ENCODE data around the gene LINC01488.

LINC01488 gene

DNA sequence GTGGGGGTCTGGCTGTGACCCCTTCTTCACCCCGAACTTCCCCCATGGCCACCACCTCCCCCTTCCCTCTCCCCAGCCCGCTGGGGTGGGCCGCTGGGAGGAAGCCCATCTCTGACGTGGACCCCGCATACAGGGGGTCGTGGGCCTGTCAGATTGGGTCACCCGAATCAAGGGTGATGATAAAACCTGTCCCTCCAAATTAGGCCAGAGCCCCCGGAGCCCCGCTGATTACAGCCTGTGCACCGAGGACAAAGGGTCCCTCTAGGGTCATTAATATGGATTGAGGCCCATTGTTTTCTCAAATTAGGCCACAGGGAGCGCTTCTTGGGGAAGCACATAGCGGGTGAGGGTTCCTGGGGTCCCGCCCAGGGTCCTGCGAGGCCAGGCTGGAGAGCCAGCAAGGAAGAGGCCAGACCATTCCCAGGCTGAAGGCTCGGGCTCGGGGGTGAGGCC, 4.9 kb upstream of the LINC01488 start:
- no peak overlapping the region for H3K27ac Mint-ChIP-seq

DNA sequence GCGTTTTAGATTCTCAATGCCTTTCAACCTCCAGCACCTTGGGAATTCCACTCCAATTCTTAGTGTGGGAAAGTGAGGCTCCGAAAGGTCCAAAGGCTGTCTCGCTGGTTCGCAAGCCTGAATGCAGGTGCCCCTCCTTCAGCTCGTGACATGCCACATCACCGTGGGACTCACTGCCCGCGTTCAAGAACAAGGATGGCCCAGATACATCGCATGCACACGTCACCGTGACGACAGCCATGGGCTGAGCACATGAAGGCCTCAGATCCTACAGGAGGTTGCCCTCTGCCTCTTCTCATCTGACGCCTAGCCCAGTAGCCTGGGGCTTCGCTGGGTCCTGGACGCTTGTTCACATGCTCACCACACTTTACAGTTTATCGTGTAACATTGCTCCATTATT, 4.4 kb upstream of the LINC01488 start:
- Mint-ChIP-seq H3K36me3 (no peaks in the 10 kb centered on the region), H3K4me1 (no peaks in the 10 kb centered on the region), H3K27me3 (peaks cover 26% of the 10 kb centered on the region), H3K4me3 (no peak overlapping the region), H3K27ac (no peak overlapping the region), H3K9me3 (peaks cover 5% of the 10 kb centered on the region)
- ATAC-seq, result no peak

More for the DNA sequence above, 4.9 kb upstream of the LINC01488 start:
- ATAC-seq, result no peak
- Mint-ChIP-seq H3K27me3 (peaks cover 29% of the 10 kb centered on the region), H3K36me3 (no peaks in the 10 kb centered on the region), H3K4me3 (no peak overlapping the region), H3K9me3 (peaks cover 5% of the 10 kb centered on the region), H3K4me1 (no peaks in the 10 kb centered on the region)

GRCh38 chr11:69479591-69480271, 1.7 kb upstream of the LINC01488 start:
- Mint-ChIP-seq H3K27me3 (peaks cover 10% of the 10 kb centered on the region), H3K36me3 (no peaks in the 10 kb centered on the region), H3K4me1 (no peaks in the 10 kb centered on the region), H3K4me3 (no peak overlapping the region), H3K9me3 (no peaks in the 10 kb centered on the region), H3K27ac (no peak overlapping the region)
- ATAC-seq, result no peak

GRCh38 chr11:69480547-69481392, 693 bp upstream of the LINC01488 start:
- Mint-ChIP-seq H3K9me3 (no peaks in the 10 kb centered on the region), H3K36me3 (no peaks in the 10 kb centered on the region), H3K27me3 (peaks cover 10% of the 10 kb centered on the region), H3K4me1 (no peaks in the 10 kb centered on the region), H3K27ac (no peak overlapping the region), H3K4me3 (no peak overlapping the region)
- no peak for ATAC-seq

DNA sequence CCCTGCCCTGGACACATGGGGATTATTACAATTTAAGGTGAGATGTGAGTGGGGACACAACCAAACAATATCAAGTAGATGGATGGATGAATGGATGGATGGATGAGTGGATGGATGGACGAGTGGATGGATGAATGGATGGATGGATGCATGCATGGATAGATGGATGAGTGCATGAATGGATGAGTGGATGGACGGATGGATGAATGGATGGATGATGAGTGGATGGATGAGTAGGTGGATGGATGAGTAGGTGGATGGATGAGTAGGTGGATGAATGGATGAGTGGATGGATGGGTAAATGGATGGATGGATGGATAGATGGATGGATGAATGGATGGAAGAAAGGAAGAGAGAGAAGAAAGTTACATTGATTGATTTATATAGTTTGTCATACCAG, 859 bp downstream of the LINC01488 start:
- no peak for ATAC-seq
- no peaks in the 10 kb centered on the region for H3K4me1 Mint-ChIP-seq
- no peaks in the 10 kb centered on the region for H3K36me3 Mint-ChIP-seq
- H3K4me3 Mint-ChIP-seq, result no peak overlapping the region
- no peak overlapping the region for H3K27ac Mint-ChIP-seq
- peaks cover 7% of the 10 kb centered on the region for H3K27me3 Mint-ChIP-seq
- no peaks in the 10 kb centered on the region for H3K9me3 Mint-ChIP-seq

DNA sequence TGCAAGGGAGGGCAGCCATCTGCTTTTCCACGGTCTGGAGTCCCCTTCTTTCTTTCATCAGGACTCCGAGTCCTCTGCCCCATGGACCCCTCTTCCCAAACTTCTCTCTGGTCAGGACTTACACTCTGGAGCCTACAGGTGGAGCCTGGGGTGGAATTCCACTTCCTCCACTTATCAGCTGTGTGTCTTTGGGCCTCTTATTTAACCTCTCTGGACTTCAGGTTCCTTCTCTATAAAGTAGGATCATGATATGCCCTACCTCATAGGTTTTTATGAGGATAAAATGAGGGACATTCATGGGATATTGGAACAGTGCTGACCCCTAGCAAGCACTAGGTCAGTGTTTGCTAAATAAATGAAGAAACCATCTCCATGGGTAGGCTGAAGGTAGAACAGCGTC, 1.7 kb downstream of the LINC01488 start:
- Mint-ChIP-seq H3K9me3 (no peaks in the 10 kb centered on the region), H3K27ac (no peak overlapping the region), H3K36me3 (no peaks in the 10 kb centered on the region), H3K4me3 (no peak overlapping the region), H3K27me3 (no peaks in the 10 kb centered on the region), H3K4me1 (no peaks in the 10 kb centered on the region)
- ATAC-seq, result no peak

GRCh38 chr11:69483691-69484426, 2.4 kb downstream of the LINC01488 start:
- Mint-ChIP-seq H3K36me3 (no peaks in the 10 kb centered on the region), H3K27ac (no peak overlapping the region), H3K4me1 (no peaks in the 10 kb centered on the region), H3K27me3 (no peaks in the 10 kb centered on the region), H3K4me3 (no peak overlapping the region), H3K9me3 (no peaks in the 10 kb centered on the region)
- ATAC-seq, result no peak

- Mint-ChIP-seq H3K4me1 (no peaks in the 10 kb centered on the region), H3K27me3 (no peaks in the 10 kb centered on the region), H3K9me3 (no peaks in the 10 kb centered on the region), H3K4me3 (no peak overlapping the region), H3K36me3 (no peaks in the 10 kb centered on the region), H3K27ac (no peak overlapping the region)
- ATAC-seq, result no peak
These were observed 3.2 kb downstream of the LINC01488 start for GRCh38 chr11:69484427-69485259.

DNA sequence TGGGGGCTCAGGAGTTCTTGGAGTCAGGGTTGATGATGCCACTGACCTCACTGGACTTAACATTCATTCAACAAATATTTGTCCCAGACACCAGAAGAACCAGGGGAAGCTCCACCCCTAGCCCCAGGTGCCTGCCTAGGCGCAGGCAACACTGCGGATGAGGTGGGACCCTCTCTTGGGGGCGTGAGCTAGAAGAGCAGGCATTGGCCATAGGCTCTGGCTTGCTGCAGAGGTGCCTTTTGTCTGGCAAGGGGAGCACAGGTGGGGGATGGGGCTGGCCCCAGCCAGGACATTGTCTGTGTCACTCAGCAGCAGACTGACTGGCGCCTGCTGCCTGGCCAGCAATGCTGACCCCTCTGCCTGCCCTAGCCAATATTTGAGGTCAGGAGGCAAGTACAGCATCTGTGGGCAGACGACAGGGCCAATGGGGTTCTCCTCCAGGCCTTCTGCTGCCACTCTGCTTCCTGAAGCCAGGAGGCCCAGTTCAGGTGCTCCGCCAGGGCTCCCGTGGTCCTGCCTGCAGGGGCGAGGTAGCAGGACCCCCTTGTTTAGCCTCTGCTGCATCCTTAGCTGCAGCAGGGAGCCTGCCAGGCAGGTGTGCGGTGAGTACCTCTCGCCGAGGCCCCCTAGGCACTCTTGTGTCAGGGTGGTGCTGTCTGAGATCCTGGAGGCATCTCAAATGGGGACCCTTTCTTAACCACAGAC, 4.0 kb downstream of the LINC01488 start:
- H3K4me3 Mint-ChIP-seq, result no peak overlapping the region

GRCh38 chr11:69486056-69486772, 4.8 kb downstream of the LINC01488 start:
- H3K27ac Mint-ChIP-seq, result no peak overlapping the region

More for the DNA sequence above, 4.0 kb downstream of the LINC01488 start:
- H3K9me3 Mint-ChIP-seq, result no peaks in the 10 kb centered on the region
- no peaks in the 10 kb centered on the region for H3K36me3 Mint-ChIP-seq
- H3K27me3 Mint-ChIP-seq, result no peaks in the 10 kb centered on the region
- no peaks in the 10 kb centered on the region for H3K4me1 Mint-ChIP-seq
- ATAC-seq, result no peak
- H3K27ac Mint-ChIP-seq, result no peak overlapping the region

GRCh38 chr11:69486773-69487291, 5.4 kb downstream of the LINC01488 start:
- no peak for ATAC-seq
- Mint-ChIP-seq H3K4me3 (no peak overlapping the region), H3K36me3 (no peaks in the 10 kb centered on the region), H3K27me3 (peaks cover 9% of the 10 kb centered on the region), H3K27ac (no peak overlapping the region), H3K9me3 (no peaks in the 10 kb centered on the region), H3K4me1 (no peaks in the 10 kb centered on the region)

More at GRCh38 chr11:69486056-69486772, 4.8 kb downstream of the LINC01488 start:
- ATAC-seq, result no peak
- no peaks in the 10 kb centered on the region for H3K9me3 Mint-ChIP-seq
- no peaks in the 10 kb centered on the region for H3K4me1 Mint-ChIP-seq
- H3K36me3 Mint-ChIP-seq, result no peaks in the 10 kb centered on the region
- no peak overlapping the region for H3K4me3 Mint-ChIP-seq
- peaks cover 3% of the 10 kb centered on the region for H3K27me3 Mint-ChIP-seq

GRCh38 chr11:69487391-69487790, 5.9 kb downstream of the LINC01488 start:
- ATAC-seq, result no peak
- Mint-ChIP-seq H3K27ac (no peak overlapping the region), H3K4me1 (no peaks in the 10 kb centered on the region), H3K4me3 (no peak overlapping the region), H3K36me3 (no peaks in the 10 kb centered on the region), H3K27me3 (peaks cover 15% of the 10 kb centered on the region), H3K9me3 (no peaks in the 10 kb centered on the region)

DNA sequence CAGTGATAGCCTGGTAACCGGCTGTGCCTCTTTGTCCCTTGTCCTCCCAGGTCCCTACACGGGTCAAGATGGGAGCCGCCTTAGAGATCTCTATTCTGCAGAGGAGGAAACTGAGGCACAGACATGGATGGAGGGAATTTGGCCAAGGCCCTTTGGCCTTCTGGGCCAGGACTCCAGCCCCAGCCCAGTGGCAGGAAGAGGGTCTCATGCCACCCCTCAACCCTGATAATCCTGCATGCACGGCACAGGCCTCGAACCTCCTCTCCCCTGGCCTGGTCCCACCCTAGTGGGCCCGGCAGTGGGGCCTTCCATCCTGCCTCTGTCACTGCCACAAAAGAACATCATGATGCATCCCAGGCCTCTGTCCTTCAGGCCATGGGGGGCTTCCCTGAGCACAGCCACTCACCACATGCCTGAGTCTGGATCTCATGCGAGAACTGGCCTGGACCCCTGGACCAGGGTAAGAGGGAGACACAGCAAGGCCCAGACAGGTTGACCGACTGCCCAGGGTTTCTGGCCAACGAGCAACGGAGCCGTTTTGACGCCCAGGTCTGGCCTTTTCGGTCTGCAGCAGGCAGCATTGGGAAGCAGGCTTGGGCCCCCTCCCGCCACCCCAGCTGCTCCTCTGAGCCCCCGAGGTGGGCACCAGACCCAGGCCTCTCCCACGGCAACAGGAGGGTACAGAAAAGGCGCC, 6.5 kb downstream of the LINC01488 start:
- no peaks in the 10 kb centered on the region for H3K36me3 Mint-ChIP-seq
- no peaks in the 10 kb centered on the region for H3K9me3 Mint-ChIP-seq
- peaks cover 18% of the 10 kb centered on the region for H3K27me3 Mint-ChIP-seq
- ATAC-seq, result no peak
- H3K4me1 Mint-ChIP-seq, result no peaks in the 10 kb centered on the region
- H3K4me3 Mint-ChIP-seq, result no peak overlapping the region
- H3K27ac Mint-ChIP-seq, result no peak overlapping the region

Data from stimulated activated memory B cell treated with anti-CD40 and anti-IgM and Interleukin-4, amounts not matched to agents 10 μg/mL and 1 μg/mL and 100 μg/mL, for 72 hours (primary cell).